ENCODE results near the gene DNAJC11.

DNAJC11 gene

GRCh38 chr1:6585081-6585722, 116.4 kb downstream of the DNAJC11 start:
- no peak overlapping the region for H2AFZ ChIP-seq (ENCODE audit: low read length)
- no peak overlapping the region for H3K27ac ChIP-seq (ENCODE audit: low read length)
- H3K4me3 ChIP-seq (ENCODE audit: low read length): no peak overlapping the region
- TF ChIP-seq EZH2phosphoT487 (IDR thresholded peaks at IDR 0.05; ENCODE audit: low read length) (no peak), CTCF (IDR thresholded peaks at IDR 0.05; ENCODE audit: low read length) (no peak), EZH2 (optimal IDR thresholded peaks at IDR 0.05; ENCODE audit: low read depth, low read length) (no peak)
- H3K36me3 ChIP-seq (replicated peaks; ENCODE audit: insufficient read depth, low read length): no peaks in the 10 kb centered on the region
- H3K9me2 ChIP-seq (replicated peaks; ENCODE audit: insufficient read depth, low read length): no peaks in the 10 kb centered on the region
- H3K27me3 ChIP-seq (replicated peaks; ENCODE audit: insufficient read depth, low read length): no peaks in the 10 kb centered on the region
- peaks cover 9% of the 10 kb centered on the region for H3K4me1 ChIP-seq (ENCODE audit: low read length)
- no peaks in the 10 kb centered on the region; the same call in 1 of the 2 replicates for H3F3A ChIP-seq (ENCODE audit: insufficient read depth, low read length)
- peaks cover 18% of the 10 kb centered on the region for H3K79me2 ChIP-seq (ENCODE audit: low read length)
- no peak for DNase-seq
- no peaks in the 10 kb centered on the region for H3K9me3 ChIP-seq (replicated peaks; ENCODE audit: insufficient read depth, low read length)
- H3K4me2 ChIP-seq (ENCODE audit: low read depth, low read length): no peak overlapping the region
- no peak overlapping the region for H3K9ac ChIP-seq (ENCODE audit: low read length)
- no peaks in the 10 kb centered on the region for H4K20me1 ChIP-seq (ENCODE audit: insufficient read depth, low read length)

Data from MM.1S (cell line).